GM18511 (cell line): ENCODE measurements around the gene NUTF2.
"Not testable (repeated sequence)": the region's sequence is repeated elsewhere in the genome, so short reads cannot be mapped to it uniquely, and the experiment has no call there.

ENCODE experiments used
- ATAC-seq: cut with Tn5 transposase; IDR thresholded peaks from one replicate; pipeline ENCODE4 v1.9.1; 2021; ENCODE audit warnings: mild to moderate bottlenecking, moderate library complexity; ENCODE audit not compliant: unreplicated experiment

NUTF2 gene

GRCh38 chr16:67862623-67863583 is 16.2 kb downstream of the NUTF2 start:
- no peak for ATAC-seq

- not testable (repeated sequence) for ATAC-seq
These were observed 17.3 kb downstream of the NUTF2 start for GRCh38 chr16:67864044-67864443.

- ATAC-seq: no peak
These were observed 17.9 kb downstream of the NUTF2 start for GRCh38 chr16:67864594-67864993.

GRCh38 chr16:67865318-67865717 is 18.6 kb downstream of the NUTF2 start:
- ATAC-seq: no peak

GRCh38 chr16:67868290-67868689 is 21.6 kb downstream of the NUTF2 start:
- ATAC-seq: no peak

- ATAC-seq: no peak
These were observed 22.9 kb downstream of the NUTF2 start for GRCh38 chr16:67869653-67870052.

GRCh38 chr16:67871256-67871655 is 24.5 kb downstream of the NUTF2 start:
- no peak for ATAC-seq

- ATAC-seq: no peak
These were observed 25.4 kb downstream of the NUTF2 start for GRCh38 chr16:67872131-67872630.

- peak; percentile 91 for ATAC-seq
These were observed 26.1 kb downstream of the NUTF2 start, which contains the start of gene EDC4 for GRCh38 chr16:67872631-67873434. EDC4 (plus strand) TSS chr16:67873052; CDS start chr16:67873262, 210 bp downstream.

- no peak for ATAC-seq
These were observed 27.0 kb downstream of the NUTF2 start for GRCh38 chr16:67873435-67874370.

GRCh38 chr16:67874372-67874771 is 27.6 kb downstream of the NUTF2 start:
- ATAC-seq: no peak

- no peak for ATAC-seq
These were observed 30.3 kb downstream of the NUTF2 start for GRCh38 chr16:67877064-67877463.

GRCh38 chr16:67878232-67878631 is 31.5 kb downstream of the NUTF2 start:
- ATAC-seq: no peak

GRCh38 chr16:67878846-67879245 is 32.1 kb downstream of the NUTF2 start:
- ATAC-seq: no peak

GRCh38 chr16:67879462-67879861 is 32.7 kb downstream of the NUTF2 start:
- no peak for ATAC-seq

GRCh38 chr16:67879936-67880335 is 33.2 kb downstream of the NUTF2 start:
- ATAC-seq: no peak

GRCh38 chr16:67880584-67880983 is 33.9 kb downstream of the NUTF2 start:
- no peak for ATAC-seq

GRCh38 chr16:67881621-67882161 is 35.0 kb downstream of the NUTF2 start:
- no peak for ATAC-seq

- no peak for ATAC-seq
These were observed 35.8 kb downstream of the NUTF2 start for GRCh38 chr16:67882374-67883145.
